Measurements from ENCODE around the gene EXOC6B.

DNA sequence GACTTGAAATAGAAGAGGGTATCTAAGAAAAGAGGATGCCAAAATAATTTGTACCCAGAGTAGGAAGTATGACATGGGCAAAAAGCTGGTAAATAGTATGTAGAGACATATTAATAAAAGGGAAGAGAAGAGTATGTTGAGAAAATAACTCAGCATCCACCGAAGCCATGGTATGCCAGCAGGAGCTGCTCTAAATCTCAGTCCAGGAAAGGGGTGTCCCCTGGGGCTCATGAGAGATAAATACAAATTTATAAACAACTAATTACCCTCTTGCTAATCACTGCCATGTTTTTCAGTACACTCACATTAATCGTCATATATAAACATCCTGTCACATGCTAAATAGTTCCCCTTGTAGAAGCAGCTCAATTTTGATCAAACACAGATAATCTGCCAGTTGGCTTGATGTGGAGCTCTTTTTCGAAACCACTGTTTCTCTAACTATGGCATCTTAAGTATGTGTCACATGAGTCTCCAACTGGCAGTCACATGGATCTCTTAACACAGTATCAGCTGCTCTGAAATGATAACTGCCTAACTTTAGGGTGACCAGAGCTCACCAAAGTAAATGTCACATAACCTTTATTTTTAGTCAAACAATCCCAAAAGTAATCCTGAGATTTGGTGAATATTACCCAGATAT is 31.9 kb downstream of the EXOC6B start:
- TF ChIP-seq RFX5 (IDR thresholded peaks at IDR 0.05; ENCODE audit: low read depth, low read length) = no peak
- TF ChIP-seq E2F4 (IDR thresholded peaks at IDR 0.05; ENCODE audit: low read depth, low read length) = no peak
- no peak for TF ChIP-seq SUZ12 (IDR thresholded peaks at IDR 0.05; ENCODE audit: unreplicated experiment)
- TF ChIP-seq HDAC2 (IDR thresholded peaks at IDR 0.05) = no peak
- no peak for TF ChIP-seq YY1 (IDR thresholded peaks at IDR 0.05; ENCODE audit: low read depth, low read length)
- TF ChIP-seq SP1 (IDR thresholded peaks at IDR 0.05; ENCODE audit: low read depth, low read length) = no peak
- TF ChIP-seq, protein P1, sequence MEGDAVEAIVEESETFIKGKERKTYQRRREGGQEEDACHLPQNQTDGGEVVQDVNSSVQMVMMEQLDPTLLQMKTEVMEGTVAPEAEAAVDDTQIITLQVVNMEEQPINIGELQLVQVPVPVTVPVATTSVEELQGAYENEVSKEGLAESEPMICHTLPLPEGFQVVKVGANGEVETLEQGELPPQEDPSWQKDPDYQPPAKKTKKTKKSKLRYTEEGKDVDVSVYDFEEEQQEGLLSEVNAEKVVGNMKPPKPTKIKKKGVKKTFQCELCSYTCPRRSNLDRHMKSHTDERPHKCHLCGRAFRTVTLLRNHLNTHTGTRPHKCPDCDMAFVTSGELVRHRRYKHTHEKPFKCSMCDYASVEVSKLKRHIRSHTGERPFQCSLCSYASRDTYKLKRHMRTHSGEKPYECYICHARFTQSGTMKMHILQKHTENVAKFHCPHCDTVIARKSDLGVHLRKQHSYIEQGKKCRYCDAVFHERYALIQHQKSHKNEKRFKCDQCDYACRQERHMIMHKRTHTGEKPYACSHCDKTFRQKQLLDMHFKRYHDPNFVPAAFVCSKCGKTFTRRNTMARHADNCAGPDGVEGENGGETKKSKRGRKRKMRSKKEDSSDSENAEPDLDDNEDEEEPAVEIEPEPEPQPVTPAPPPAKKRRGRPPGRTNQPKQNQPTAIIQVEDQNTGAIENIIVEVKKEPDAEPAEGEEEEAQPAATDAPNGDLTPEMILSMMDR (IDR thresholded peaks at IDR 0.05 in 2 of 3, conservative IDR thresholded peaks at IDR 0.05 in 1 of 3; ENCODE audit: control insufficient read depth in 2 of 3, extremely low read depth in 1 of 3, insufficient read depth in 1 of 3, low read depth in 3 of 3, low read length in 3 of 3) = no peak
- TF ChIP-seq CHD4 (IDR thresholded peaks at IDR 0.05) = no peak

Data from GM12878 (cell line).